Right ventricle myocardium inferior (tissue), 1 donor: Measurements from ENCODE around the gene DHRSX. TPM values are rescaled to one million over a fixed set of nuclear protein-coding genes. Genes with fewer than 3 reads are reported as not detected.
"Not testable (repeated sequence)": the region's sequence is repeated elsewhere in the genome, so short reads cannot be mapped to it uniquely, and the experiment has no call there.

Experiments
- ATAC-seq: fragments of 200-7000 bp; cut with Tn5 transposase; one replicate; pipeline ENCODE4 v1.9.1; 2020; ENCODE audit warnings: mild to moderate bottlenecking, moderate library complexity
- DNase-seq: peaks from one replicate; pipeline ENCODE4 v3.0.0; 2021; ENCODE audit errors: missing footprints
- intact Hi-C: fragments of 100-400 bp; cut with DNase I; formaldehyde crosslinking; loops from one replicate; pipeline ENCODE4 v1.11.0; 2022
- long read RNA-seq: library from polyadenylated mRNA; unstranded; transcript quantifications from one replicate; pipeline ENCODE4 v2.0.0, GENCODE V29; 2021
- total RNA-seq: library from RNA; stranded (reverse); fragmentation: NEBNext Ultra II Directional; extraction: Animal tissue kit (Norgen Biotek cat#: 25700); gene quantifications from one replicate; pipeline ENCODE4 v1.2.1, GENCODE V29; 2021
- donor health status: DM: no; HTN: yes; CAD: no; lungs with severe emphysema.

DHRSX gene, protein sequence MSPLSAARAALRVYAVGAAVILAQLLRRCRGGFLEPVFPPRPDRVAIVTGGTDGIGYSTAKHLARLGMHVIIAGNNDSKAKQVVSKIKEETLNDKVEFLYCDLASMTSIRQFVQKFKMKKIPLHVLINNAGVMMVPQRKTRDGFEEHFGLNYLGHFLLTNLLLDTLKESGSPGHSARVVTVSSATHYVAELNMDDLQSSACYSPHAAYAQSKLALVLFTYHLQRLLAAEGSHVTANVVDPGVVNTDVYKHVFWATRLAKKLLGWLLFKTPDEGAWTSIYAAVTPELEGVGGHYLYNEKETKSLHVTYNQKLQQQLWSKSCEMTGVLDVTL
- total RNA-seq = 31.0 TPM
- long read RNA-seq, transcript DHRSX-201 (7 exons, 2,571 nt) = major isoform, 13 of 17 reads
- long read RNA-seq, partial matches to known transcripts = 0 of 17 reads
- long read RNA-seq, other reads (novel, unspliced or antisense) = 4 of 17 reads

DNA sequence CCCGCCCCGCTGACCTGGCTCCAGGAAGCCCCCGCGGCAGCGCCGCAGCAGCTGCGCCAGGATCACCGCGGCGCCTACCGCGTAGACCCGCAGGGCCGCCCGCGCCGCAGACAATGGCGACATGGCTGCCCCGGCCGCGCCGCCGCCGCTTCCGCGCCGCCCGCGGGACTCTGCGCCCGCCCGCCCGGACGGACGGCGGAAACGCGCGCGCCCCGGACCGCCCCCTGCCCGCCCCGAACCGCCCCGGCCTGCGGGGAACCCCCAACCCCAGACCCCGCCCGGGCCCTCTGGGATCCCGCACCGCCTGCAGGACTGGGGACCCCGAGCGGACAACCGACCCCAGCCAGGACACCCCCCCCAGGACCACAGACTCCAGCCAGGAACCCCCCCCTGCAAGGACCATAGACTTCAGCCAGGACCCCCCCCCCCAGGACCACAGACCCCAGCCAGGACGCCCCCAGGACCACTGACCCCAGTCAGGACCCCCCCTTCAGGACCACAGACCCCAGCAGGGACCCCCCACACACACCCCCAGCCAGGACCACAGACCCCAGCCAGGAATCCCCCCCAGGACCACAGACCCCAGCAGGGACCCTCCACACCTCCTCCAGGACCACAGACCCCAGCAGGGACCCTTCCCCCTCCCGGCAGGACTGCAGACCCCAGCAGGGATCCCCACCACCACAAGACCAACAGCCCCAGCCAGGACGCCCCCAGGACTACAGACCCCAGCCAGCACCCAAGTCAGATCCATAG is at the start of gene DHRSX, which contains the start of gene ZBED1:
Gene DHRSX, minus strand, starts transcription at position 174 of the 756 bp plus-strand sequence. Its CDS starts 51 bp downstream, at position 123.
Gene ZBED1, minus strand, starts transcription at position 174 of the 756 bp plus-strand sequence. CDS start 10,257 bp downstream, outside the sequence.
- intact Hi-C loops = no loop called here
- ATAC-seq (peak; percentile 65), DNase-seq (no peak)

DNA sequence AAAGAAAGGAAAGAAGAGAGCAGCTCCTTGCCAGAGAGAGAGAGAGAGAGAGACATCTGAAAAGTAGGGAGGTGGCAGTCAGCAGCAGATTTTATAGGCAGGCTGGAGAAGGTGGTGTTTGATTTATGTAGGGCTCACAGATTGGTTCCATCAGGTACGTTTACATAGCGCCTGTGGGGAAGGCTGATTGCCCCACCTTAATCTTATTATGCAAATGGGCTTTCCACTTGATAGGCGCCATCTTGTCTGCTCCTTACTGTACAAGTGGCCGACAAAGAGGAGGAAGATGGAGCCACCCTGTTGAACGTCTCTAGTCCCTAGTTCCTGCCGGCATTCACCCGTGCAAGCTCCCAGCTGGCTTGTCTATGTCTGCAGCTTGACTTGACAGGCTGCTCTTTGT is 49.1 kb upstream of the DHRSX start:
- ATAC-seq = no peak
- DNase-seq = no peak
- intact Hi-C loops = no loop called here

DNA sequence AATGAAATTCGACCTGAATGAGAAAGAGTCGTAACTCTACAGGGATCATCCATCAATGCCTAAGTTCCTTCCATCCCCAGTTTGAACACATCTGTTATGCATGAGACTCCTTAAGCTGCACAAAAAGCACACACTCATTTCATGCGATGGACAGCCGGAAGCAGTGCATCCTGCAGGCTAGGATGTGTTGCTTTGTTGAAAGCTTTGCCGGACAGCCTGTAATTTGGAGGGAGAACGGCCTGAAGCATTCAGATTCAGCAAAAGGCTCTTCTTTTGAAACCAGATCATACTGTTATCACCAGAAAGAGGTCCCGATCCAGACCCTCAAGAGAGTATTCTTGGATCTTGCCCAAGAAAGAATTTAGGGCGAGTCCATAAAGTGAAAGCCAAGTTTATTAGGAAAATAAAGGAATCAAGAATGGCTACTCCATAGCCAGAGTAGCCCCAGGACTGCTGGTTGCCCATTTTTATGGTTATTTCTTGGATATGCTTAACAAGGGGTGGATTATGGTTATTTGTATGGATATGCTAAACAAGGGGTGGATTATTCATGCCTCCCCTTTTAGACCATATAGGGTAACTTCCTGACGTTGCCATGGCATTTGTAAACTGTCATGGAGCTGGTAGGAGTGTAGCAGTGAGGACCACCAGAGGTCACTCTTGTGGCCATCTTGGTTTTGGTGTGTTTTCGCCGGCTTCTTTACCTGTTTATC is 48.1 kb upstream of the DHRSX start:
- DNase-seq (no peak), ATAC-seq (peak; percentile 34)
- intact Hi-C loops = no loop called here

DNA sequence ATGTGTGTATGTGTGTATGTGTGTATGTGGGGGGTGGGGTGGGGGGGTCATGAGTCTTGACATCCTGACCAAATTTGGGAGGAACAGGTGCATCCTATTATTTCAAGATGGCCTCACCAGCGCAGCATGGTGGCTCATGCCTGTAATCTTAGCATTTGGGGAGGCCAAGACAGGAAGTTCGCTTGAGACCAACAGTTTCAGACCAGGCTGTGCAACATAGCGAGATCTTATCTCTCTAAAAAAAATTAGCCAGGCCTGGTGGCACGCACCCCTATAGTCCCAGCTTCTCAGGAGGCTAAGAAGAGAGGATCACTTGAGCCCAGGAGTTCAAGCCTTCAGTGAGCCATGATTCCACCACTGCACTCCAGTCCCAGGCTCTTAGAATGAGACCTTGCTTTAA is 47.0 kb upstream of the DHRSX start:
- intact Hi-C loops = no loop called here
- ATAC-seq (no peak), DNase-seq (no peak)

DNA sequence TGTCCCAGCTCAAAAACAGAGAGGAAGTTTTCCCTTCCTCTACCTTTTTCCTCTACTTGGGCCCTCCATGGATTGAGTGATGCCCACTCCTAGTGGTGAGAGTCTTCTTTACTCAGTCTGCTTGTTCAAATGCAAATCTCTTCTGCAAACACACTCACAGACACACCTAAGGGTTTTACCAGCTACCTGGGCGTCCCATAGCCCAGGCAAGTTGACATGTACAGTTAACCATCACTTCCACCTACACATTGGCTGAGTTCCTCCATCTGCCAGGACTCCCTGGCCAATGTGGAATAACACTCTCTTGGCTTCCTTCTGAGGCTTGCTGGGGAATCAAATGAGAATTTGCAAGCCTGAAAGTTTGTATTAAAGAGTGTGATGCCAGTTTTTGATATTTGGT is 45.7 kb upstream of the DHRSX start:
- intact Hi-C loops = no loop called here
- DNase-seq (no peak), ATAC-seq (no peak)

DNA sequence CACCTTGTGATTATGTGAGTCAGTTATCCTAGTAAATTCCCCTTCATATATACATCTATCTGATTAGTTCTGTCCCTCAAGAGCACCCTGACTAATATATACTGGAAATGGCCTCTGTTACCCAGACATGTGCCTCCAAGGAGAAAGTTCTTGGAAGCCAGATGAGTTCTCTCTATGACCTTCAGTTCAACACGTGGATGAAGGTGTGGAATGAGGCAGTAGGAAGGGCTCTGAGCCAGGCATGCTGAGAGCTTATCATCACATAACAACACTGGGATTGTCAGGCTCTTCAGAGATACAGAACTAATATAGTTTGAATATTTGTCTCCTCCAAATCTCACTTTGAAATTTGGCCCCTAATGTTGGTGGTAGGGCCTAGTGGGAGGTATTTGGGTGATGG is 44.4 kb upstream of the DHRSX start:
- intact Hi-C loops = no loop called here
- DNase-seq = no peak
- no peak for ATAC-seq

DNA sequence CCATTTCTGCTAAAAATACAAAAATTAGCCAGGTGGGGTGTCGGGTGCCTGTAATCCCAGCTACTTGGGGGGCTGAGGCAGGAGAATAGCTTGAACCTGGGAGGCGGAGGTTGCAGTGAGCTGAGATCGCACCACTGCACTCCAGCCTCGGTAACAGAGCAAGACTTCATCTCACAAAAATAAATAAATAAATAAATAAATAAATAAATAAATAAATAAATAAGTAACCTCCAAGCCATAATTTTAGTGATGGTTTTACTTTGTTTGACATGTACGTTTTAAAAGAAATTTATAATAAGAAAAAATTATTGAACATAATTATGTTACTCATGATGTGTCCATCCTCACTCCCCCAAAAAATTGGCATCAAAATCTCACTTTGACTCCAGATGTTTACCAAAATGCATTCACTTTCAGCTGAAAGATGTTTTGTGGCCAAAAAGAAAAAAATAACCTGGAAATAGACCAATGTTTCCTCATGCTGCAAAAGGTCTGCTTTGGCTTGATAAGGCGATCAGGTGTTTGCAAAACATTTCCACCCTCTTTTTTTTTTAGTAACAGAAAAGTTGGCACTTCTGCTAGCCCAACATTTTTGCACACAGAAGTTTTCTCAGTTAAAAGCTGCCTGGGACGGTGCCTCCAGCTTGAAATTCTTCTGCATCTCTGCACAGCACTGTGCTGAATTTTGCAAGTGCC is 42.2 kb upstream of the DHRSX start:
- DNase-seq (no peak), ATAC-seq (no peak)
- intact Hi-C loops = no loop called here

DNA sequence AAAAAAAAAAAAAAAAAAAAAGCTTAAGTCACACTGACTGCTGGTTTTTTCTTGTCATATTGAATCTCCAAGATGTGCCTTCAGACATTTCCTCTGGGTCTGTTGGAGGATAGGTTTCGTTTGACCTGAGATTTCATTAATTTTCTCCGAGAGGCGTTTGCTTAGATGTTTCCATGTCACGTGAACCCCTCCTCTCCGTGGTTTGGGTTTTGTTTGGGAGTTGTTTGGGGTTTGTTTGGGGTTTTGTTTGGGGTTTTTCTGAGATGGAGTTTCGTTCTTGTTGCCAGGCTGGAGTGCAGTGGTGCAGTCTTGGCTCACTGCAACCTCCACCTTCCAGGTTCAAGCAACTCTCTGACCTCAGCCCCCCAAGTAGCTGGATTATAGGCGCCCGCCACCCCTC is 40.8 kb upstream of the DHRSX start:
- ATAC-seq (no peak), DNase-seq (no peak)
- intact Hi-C loops = no loop called here

DNA sequence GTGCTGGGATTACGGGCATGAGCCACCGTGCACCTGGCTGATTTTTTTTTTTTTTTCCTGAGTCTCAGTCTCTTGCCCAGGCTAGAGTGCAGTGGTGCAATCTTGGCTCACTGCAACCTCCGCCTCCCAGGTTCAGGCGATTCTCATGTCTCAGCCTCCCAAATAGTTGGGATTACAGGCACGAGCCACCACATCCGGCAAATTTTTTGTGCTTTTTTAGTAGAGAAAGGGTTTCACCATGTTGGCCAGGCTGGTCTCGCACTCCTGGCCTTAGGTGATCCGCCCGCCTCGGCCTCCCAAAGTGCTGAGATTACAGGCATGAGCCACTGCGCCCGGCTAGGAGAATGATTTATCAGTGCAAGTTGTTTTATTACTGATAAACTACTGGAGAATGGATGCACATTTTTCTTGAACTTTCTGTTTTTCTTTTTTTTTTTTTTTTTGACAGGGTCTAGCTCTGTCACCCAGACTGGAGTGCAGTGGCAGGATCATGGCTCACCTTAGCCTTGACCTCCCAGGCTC is 39.7 kb upstream of the DHRSX start:
- DNase-seq (no peak), ATAC-seq (no peak)
- intact Hi-C loops = no loop called here

DNA sequence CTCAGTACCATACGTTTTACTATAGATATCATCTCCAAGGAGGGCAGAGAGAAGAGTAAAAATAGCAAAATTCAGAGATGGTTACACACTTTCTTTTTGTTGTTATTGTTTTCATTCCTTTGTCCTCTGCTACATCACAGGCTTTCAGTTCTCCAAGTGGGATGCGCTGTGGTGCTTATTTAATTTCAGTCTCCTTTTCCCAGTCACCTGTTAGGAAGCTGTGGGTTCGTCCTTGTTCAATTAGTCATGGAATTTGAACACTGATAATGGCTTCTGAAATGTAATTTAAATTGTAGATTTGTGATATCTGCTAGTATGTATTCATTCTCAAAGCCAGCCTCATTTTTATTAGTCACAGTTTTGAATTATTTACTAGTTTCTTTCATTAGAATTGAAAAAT is 38.8 kb upstream of the DHRSX start:
- intact Hi-C loops = no loop called here
- DNase-seq (no peak), ATAC-seq (no peak)

DNA sequence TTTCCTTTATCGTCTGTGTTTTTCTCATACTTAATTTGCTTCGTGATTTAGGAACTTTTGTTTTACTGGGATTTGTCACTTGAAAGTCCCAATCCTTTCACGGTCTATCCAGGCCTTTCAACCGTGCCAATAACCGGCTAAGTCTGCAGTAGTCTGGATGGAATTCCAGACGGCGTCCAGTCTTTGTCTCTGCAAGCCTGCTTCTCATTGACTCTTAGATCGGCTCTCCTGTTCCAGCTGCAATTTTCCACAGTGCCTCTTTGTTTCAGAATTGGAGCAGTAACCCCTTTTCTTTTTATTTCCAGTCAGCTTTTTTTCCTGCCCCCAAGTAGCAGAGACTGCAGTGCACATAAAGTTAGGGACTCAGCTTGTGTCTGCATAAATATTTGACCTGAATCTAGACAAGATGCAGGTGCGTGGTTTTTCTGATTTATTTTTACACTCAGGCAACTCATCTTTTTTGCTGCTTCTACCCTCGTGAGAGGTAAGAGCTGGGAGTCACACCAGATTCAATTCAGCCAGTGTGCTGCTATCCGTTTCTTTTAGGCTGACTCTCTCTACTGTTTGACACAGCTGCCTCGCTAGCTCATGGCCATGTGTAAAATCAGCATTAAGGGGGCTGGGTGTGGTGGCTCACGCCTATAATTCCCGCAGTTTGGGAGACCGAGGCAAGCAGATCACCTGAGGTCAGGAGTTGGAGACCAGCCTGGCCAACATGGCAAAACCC is 37.4 kb upstream of the DHRSX start:
- DNase-seq = no peak
- intact Hi-C loops = no loop called here
- ATAC-seq = peak; percentile 94

DNA sequence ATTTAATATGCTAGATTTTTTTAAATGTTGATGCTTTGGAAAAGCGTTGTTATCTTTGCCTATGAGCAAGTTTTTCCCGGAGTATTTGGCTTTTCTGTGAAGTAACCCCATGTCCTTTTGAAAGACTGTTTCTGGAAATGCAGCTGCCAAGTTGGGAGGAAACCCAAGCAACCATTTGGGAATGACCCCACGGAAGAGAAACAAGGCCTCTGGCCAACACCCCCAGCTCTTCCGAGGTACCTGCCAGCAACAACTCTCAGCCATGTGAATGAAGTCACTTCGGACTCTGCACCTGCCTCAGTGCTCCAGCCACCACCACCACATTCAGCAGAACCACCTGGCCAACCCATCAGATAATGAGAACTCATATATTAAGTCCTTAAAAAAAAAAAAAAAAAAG is 36.2 kb upstream of the DHRSX start:
- ATAC-seq = peak; percentile 72
- intact Hi-C loops = no loop called here
- DNase-seq = no peak

DNA sequence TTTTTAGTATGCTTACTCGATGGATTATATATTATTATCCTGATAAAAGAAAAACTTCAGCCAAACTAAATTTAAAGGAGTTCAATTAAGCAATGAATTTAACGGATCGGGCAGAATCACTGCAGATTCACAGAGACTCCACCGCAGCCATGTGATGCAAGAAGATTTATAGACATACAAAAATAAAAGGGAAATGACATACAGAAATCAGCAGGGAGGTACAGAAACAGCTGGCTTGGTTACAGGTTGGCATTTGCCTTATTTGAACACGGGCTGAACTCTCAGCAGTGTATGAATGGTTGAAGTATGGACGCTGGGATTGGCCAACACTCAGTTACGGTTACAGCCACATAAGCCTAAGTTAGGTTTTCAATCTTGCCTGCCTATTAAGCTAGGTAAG is 35.4 kb upstream of the DHRSX start:
- ATAC-seq (no peak), DNase-seq (no peak)
- intact Hi-C loops = no loop called here

DNA sequence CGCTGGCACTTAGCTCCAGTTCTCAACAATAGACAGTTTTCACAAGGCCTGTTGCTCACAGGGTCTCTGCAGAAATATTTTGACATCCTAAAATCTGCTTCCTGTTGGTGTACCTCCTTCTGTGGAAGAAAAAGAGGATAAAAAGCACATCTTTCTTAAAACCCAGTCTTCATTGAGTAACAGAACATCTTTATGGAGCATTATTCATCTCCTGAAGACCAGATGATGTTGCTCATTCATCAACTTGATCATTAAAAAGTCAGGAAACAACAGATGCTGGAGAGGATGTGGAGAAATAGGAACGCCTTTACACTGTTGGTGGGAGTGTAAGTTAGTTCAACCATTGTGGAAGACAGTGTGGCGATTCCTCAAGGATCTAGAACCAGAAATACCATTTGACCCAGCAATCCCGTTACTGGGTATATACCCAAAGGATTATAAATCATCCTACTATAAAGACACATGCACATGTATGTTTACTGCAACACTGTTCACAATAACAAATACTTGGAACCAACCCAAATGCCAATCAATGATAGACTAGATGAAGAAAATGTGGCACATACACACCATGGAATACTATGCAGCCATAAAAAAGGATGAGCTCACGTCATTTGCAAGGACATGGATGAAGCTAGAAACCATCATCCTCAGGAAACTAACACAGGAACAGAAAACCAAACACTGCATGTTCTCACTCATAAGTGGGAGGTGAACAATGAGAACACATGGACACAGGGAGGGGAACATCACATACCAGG is 33.7 kb upstream of the DHRSX start:
- ATAC-seq, intact Hi-C loops, DNase-seq: not testable (repeated sequence)

DNA sequence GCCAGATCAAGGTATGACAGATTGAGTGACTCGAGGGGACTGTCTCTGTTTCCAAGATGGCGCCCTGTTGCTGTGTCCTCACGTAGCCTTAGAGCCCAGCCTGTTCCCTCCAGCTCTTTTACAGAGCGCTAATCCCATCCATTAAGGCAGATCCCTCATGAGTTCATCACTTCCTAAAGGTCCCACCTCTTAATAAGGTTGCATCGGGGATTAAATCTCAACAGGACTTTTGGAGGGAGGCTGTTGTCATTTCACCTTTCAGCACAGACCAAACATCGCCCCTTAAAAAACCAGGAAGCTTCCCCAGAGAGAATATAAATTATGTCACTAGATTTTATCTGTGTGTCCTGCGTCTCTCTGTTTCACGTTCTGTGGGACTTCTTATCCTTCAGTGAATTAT is 32.6 kb upstream of the DHRSX start:
- no peak for ATAC-seq
- DNase-seq = no peak
- intact Hi-C loops = no loop called here

DNA sequence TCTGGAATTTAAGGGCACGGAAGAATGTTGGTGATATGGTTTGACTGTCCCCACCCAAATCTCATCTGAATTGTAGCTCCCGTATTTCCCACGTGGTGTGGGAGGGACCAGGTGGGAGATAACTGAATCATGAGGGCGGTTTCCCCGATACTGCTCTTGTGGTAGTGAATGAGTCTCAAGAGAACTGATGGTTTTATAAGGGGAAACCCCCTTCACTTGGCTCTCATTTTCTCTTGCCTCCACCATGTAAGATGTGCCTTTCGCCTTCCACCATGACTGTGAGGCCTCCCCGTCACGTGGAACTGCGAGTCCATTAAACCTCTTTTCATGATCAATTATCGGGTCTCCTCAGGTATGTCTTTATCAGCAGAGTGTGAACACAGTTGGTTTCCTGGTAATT is 25.6 kb upstream of the DHRSX start:
- ATAC-seq (no peak), DNase-seq (no peak)
- intact Hi-C loops = no loop called here

DNA sequence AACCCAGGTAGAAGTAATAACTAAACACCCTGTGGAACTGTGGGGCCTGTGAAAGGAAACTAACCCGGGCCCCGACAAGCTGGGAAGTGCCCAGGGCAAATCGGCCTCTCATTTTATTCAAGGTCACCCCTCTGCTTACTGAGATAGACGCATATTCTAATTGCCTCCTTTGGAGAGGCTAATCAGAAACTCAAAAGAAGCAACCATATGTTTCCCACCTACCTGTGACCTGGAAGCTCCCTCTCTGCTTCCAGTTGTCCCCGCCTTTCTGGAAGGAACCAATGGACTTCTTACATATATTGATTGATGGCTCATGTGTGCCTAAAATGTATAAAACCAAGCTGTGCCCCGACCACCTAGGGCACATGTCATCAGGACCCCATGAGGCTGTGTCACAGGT is 23.1 kb upstream of the DHRSX start:
- DNase-seq (no peak), ATAC-seq (no peak)
- intact Hi-C loops = no loop called here
